Activated T-cell treated with anti-CD3 and anti-CD28 coated beads for 1 hour (primary cell): ENCODE measurements around the gene SORCS2.

Source experiments
- DNase-seq: peaks from one replicate; pipeline ENCODE4 v3.0.0-alpha.2; 2020; ENCODE audit warnings: low read depth

Gene SORCS2

DNA sequence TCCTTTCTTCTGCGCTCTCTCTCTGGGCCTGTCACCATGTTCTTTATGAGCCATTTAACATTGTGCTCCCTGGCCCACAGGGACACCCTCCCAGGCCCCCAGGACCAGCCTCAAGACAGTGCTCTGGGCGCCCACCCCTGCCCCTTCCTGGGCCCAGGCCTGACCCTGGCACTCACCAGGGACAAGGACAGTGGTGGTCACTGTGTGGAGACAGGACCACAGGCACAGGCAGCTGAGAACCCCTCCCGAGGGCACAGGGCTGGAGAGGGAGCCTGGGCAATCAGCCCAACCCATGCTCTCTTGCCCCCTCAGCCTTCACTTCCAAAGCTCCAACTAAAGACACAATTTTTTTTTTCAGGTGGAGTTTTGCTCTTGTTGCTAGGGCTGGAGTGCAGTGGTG lies 460.6 kb downstream of the SORCS2 start:
- no peak for DNase-seq

DNA sequence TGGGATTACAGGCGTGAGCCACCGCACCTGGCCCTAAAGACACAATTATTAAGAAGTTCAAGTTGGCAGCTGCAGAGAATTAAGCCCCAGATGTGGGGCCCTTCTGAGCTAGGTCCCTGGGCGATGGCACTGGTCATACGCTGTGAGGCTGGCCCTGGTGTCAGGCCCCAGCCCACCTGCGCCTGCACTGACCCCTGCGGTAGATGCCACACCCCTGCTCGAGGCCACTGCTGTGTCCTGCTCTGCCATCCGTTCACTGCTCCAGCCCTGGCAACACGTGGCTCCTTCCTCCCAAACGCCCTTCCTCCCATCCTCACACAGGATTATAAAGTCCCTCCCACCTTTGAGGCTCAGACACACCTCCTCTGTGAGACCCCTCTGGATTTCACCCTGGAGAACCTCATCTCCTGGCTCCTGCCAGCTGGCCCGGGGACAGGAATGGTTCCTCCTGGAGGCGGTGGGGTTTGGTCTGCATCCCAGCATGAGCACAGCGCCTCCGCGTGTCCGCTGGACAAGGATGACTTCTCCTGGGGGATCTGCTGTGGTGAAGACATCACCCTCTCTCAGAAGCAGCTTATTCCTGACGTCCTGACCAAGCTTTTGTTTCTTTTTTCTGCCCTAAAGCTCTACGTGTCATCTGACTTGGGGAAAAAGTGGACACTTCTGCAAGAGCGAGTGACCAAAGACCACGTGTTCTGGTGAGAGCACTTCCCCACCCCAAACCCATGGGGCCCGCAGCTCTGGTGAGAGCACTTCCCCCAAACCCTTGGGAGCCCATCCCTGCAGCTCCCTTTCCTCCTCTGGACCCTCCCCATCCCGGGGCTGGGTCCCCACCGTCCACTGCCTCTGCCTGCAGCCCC lies 461.4 kb downstream of the SORCS2 start:
- DNase-seq: no peak

DNA sequence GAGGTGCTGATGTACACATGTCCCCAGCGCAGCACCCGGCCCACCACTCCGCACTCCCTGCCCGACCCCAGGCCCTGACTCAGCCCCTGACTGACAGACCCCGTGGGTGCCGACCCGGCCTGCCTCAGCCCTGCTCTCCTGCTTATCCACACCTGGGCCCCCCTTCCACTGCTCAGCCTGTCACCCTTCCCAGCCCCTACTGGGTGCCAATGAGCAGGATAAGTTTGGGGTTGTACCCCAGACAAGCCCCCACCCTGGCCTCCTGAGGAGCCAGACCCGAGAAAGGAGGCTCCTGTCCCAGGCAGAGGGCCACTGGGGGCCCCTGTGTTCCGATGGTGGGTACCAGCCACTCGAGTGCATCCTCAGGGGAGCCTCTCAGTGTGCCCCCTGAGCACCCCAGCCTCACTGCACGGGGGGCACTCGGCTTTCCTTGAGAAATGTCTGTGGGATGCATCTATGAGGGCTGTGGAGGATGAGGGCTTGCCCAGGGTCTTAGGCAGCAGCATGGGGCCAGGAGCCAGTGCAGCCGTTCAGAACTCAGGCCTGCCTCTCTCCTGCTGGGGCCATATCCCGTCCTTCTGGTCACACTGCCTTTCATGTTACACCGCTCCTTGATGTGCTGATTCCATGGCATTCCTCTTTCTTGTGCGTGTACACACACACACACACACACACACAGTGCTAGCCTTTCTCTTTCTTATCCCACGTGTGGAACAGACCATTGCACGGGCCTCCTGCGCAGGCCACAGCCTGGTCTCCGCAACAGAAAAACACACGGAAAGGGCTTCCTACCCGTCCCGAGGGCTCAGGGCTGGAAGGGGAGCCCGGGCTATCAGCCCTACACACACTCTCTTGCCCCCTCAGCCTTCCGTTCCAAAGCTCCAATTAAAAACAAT lies 462.5 kb downstream of the SORCS2 start:
- DNase-seq: no peak

DNA sequence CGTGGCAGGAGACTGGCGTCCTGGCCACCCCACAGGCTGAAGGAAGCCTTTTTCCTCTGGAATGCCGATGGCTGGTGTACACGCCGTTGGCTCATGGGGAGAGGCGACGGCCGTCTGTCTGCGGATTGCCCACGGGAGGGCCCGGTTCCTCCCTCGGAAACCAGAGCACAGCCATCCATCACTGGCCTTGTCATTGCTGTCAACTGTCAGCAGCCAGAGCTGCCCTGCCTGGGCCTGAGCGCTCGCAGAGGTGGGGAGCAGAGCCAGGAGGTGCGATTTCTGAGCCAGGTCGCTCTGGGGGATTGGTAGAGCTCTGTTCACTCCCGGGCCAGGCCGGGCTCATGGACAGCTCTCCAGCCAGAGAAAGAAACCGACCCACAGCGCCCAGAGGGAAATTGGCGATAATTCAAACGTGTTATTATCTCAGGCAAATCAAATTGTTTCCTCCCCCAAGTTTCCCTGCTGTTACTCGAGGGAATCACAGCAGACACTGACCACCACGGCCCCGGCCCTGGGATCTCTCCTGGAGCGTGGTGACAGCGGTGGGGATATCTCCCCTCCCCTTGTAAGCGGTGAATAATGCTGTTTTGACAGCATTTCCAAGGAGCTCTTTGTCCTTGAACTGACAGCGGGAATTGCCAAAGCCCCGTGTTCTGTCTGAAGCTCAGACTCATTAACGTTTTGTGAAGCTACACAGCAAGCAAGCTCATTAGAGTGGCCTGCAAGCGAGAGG lies 463.3 kb downstream of the SORCS2 start:
- DNase-seq: no peak

DNA sequence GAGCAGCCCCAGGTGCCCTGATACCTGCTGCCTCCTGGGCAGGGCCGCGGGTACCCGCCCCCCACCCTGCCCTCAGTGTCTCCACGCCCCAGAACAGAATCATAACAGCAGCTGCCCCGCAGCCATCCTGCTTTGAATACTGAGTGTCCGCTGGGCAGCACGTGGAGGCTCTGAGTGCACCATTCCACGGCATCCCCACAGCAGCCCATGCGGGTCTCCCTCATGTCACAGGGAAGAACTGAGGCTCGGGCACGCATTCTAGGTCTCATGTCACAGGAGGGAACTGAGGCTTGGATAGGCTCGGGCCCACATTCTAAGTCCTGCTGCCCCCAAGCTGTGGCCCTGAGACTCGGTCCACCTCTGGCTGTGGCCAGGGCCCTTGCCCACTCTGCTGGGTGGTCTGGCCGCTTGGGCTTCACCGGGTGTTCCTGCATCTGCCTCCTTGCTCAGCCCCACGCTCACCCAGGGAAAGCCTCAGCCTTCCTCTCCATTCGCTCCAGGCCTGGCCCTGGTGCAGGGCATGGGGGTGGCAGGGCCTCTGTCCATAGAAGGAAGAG lies 464.0 kb downstream of the SORCS2 start:
- DNase-seq: no peak

DNA sequence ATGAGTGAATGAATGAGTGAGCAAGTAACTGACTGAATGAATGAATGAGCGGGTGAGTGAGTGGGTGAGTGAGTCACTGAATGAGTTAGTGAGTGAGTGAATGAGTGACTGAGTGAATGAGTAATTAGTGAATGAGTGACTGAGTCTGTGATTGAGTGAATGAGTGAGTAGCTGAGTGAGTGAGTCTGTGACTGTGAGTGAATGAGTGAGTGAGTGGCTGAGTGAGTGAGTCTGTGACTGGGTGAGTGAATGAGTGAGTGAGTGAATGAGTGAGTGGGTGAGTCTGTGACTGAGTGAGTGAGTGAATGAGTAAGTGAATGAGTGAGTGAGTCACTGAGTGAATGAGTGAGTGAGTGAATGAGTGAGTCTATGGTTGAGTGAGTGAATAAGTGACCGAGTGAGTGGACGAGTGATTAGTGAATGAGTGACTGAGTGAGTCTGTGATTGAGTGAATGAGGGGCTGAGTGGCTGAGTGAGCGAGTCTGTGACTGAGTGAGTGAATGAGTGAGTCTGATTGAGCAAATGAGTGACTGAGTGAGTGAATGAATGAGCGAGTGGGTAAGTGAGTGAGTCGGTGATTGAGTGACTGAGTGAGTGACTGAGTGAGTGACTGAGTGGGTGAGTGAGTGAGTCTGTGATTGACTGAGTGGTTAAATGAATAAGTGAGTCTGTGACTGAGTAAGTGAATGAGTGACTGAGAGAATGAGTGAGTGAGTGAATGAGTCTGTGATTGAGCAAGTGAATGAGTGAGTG lies 465.4 kb downstream of the SORCS2 start:
- DNase-seq: no peak

DNA sequence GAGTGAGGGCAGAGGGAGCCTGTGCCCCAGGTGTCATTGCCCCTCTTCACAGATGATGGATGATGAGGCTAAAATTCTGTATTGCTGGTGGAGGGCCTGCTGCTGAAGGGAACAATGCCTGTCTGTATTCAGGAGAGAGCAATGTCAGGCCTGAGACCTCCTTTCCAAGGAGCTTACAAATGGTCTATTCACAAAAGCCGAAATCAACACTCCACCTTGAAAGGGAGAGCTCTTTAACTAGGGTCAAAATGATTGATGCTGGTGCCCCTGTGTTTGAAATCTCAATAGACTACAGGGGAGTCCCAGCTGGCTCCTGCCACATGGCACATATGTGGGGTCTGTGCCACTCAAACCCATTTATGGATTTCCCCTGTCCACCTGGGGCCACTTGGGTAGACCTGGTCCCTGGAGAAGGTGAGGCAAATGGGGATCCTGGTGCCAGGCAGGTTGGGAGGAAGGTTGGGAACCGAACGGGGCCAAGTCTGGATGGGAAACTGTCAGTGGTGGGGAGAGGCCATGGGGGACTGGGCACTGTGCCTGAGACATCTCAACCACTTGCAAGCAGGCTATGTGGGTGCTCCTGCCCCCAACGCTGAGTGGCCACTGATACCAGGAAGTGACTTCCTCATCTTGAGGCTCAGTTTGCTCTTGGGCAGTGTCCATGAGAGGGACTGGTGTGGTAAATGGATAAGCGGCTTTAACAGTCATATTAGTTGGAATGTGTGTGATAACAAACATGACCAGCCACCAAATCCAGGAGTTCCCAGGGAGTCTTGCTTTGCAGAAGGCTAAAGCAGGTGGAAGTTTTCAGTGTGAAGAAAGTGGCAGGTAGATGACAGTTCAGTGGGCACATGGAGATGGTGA lies 466.2 kb downstream of the SORCS2 start:
- no peak for DNase-seq

DNA sequence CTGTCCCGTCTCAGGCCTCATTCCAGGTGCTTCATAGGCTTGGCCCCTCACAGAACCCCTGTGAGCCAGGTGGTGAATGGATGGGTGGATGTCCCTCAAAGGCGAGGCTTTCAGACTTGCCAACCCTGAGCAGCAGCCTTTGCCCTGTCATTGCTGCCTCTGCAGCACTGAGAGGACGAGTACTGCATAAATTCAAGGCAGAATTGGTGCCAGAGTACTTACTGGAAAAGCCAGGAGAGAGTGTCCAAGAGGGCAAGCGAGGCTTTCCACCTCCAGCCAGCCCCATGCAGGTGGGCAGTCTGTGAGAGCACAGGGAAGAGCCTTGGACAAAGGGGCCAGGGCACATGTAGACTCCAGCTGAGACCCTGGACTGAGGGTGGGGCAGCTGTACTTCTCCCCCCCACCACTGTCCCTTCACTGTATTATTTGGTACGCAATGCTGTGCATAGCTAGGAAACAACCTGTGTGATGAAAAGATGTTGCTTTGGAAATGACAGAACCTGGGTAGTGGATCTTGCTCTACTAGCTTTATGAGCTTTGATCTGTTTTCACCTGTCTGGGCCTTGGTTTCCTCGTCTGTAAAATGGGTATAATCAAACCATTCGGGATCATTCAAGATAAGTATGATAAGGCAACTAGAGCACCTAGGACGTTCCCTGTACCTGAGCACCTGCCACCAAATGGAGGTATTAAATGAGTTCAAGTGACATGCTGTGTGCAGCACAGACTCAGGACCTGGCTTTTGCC lies 467.3 kb downstream of the SORCS2 start:
- no peak for DNase-seq

DNA sequence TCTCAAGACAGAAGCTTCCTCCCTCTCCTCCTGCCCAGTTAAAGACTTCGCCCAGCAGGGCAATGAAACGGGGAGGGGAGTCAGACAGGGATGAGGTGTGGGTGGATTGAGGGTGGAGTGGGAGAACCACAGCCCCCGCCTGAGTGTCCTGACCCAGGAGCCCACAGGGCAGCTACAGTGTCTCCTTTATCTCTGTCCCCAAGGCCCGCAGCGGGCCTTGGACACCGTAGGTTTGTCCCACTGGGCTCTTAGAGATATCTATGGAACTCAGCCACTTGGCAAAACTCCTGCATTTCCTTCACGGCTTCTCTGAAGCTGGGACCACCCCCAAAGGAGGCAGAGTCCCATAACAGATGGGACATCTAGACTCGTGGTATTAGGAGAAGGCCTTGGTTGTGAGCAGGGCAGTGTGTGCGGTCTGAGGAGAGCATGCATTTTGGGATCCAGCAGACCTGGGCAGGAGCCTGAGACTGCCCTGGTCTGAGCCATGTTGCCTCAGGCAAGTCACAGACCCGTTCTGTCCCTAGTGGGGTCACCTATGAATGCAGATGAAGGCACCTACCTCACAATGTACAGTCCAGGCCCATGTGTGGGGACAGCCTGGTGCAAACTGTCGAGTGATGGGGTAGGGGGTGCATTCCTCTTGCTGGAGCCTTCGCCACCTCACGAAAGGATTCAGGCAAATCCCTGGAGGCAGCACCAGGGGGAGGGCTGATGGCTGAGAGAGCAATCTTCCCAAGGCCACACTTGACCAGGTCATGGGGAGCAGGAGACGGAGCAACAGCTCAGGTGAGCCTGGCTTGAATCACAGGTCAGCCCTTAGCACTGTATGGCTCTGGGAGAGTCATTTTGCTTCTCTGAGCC lies 468.1 kb downstream of the SORCS2 start:
- no peak for DNase-seq

DNA sequence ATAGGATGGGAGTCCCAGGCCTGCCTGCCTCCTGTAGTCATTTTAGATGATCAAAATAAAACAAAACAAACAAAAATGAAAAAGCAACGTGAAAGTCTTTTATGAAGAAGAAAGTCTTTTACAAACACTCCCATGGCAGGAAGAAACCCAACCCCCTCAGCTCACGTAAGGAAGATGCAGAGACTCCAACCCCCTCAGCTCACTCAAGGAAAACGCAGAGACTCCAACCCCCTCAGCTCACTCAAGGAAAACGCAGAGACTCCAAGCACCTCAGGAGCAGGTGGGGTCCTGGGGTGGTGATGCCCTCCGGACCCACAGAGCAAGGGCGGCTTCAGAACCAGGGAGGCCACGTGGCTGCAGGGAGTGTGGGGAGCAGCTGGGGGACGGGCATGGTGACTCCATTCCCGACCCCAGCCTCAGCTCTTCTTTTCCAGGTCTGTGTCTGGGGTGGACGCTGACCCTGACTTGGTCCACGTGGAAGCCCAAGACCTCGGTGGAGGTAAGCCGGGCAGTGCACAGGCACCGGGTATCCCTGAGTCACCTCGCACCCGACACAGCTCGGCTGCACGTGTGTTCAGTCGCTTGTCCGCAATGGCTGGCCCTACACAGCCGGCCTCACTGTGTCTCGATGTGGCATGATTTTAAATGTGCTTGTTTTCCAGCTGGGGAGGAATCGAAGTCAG lies 468.9 kb downstream of the SORCS2 start:
- no peak for DNase-seq

DNA sequence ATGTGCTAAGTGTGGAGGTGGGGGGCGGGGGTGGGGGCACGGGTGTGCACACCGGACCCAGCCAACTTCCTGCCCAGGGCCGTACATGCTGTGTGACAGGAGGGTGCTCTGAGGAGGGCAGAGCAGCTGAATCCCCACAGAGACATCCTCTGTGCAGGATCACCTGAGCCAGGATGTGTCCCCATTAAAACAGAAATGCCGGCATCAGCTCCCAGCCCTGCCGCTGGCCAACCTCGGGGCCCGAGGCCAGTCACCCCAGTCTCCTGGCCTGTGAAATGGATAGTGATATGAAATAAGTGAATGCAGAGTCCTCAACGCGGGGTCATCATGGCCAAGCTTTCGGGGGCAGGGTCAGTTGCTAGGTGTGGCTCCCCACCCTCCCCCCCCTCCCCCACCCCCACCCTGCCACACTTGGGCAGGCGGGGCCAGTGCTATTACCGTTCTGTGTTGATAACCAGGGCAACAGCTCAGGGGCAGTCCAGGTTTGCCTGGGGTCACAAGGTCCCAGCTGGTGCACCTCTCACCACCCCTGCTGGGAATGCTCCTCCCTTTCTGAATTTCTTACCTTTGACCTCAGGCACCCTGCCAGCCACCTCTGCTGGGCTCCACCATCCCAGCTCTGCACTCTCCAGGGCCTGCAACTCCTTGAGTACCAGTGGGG lies 469.6 kb downstream of the SORCS2 start:
- no peak for DNase-seq

DNA sequence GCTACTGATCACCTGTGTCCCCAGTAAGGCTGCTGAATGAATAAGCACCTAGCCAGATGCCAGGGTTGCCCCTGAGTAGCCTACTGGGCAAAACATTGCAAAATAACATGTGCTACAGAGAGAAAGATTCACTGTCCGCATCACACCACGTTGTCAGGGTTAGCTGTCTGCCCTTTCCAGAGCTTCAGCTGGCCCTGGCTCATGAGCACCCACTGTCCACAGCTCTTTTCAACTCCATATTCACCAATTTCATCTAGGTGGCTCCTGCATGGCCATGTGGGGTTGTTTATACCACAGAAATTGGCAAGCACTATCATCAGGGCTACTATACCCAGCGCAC lies 470.1 kb downstream of the SORCS2 start:
- DNase-seq: no peak

DNA sequence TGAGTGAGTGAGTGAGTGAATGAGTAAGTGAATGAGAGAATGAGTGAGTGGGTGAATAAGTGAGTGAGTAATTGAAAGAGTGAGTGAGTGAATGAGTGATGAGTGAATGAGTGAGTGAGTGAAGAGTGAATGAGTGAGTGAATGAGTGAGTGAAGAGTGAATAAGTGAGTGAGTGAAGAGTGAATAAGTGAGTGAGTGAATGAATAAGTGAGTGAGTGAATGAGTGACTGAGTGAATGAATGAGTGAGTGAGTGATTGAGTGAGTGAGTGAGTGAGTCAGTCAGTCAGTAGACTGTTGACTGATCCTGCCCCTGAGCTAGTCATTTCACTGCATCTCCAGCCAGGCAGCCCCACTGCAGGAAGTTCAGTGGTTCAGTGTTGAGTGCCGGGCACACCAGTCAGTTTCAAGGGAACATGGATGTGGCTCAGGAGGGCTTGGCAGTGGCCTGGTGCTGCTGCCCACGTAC lies 470.8 kb downstream of the SORCS2 start:
- no peak for DNase-seq

DNA sequence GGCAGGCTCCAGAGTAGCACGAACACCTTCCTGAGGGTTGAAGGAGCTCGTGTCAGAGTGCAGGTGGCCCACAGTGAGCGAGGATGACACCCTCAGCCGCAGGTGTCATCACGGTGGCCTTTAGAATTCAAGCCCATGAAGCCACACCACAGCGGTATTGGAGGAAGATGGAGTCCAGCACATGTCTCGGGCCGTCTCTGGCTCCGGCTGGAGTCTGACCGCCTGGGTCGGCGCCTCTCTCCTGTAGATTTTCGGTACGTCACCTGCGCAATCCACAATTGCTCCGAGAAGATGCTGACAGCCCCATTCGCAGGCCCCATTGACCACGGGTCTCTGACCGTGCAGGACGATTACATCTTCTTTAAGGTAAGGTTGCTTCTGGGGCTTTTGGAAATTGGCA lies 471.8 kb downstream of the SORCS2 start:
- DNase-seq: no peak

DNA sequence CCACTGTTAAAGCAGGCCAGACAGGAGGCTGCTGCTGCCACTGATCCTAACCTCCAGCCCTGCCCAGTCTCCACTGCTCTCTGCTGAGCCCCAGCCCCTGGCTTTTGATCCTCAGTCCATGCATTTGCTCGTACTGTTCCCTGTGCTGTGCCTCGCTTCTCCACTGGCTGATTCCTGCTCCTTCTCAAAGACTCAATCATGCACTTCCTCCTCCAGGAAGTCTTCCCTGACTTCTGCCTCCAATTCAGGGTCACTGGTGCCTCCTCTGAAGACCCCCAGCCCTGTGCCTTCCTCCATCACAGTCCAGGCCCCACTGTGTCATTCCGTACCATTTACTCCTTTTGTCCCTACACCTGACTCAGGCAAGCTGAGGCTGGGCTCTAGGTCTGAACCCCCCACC lies 473.0 kb downstream of the SORCS2 start:
- no peak for DNase-seq

DNA sequence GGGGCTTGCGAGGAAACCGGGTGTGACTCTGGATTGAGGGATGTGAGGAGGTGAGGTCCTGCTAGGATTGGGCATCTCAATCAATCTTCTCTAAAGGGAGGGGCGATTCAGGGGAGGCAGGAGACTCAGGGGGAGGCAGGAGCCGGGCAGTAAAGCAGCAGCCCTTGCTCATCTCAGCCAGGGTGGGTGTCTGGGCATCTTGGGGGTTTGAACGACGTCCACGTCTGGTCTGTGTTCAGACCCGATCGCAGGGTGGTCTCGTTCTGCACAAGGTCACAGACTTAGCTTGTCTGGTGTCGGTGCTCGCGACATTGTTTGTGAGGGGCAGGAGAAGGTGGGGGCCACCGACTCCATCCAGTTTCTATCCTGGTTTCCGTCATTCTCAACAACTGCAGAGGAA lies 473.7 kb downstream of the SORCS2 start:
- DNase-seq: no peak

DNA sequence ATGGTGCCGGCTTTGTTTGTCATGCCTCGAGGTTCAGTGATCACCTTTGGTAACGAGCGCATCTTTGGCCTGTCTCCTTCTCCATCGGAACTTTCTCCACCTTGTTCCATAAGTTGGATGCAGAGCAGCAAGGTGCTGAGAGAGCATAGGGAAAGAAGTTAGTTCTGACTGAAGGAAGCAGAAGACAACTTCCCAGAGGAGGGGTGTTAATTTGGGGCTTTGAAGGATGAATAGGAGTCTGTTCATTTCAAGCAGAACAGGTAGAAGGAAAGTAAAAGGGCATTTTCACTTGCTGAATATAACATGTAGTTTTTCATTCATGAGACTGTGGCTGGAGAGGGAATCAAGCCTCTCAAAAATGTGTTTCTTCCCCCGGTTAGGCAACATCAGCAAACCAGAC lies 474.4 kb downstream of the SORCS2 start:
- no peak for DNase-seq

DNA sequence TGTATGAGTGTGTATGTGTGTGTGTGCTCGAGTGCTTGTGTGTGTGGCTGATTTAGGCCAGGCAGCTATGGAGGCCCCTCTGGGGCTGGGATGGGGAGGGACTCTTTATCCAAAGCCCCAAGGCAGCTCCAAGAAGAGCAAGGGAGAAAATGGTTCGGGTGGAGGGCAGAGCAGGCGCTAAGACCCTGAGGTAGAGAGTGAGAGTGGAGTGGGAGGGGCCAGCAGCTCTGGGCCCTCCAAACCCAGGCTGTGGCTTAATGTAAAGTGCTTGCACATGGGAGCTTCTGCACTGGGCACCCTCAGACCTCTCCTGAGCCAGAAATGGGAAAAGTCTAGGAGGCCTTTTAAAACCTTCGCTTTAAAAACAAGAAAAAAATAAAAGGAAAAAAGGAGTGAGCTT lies 475.9 kb downstream of the SORCS2 start:
- no peak for DNase-seq
